AG04450 (cell line): ENCODE measurements around the gene POLL. TPM values are rescaled to one million over a fixed set of nuclear protein-coding genes. Genes with fewer than 3 reads are reported as not detected.

Experiments
- CTCF ChIA-PET: fragments of 300-600, 350-600 bp; formaldehyde crosslinking; extraction: SDS; loops from one replicate; lab custom pipeline; 2022; ENCODE audit warnings: antibody characterized with exemption, inconsistent platforms; lab: Charles Lee
- POLR2A ChIA-PET: fragments of 350-600 bp; formaldehyde crosslinking; extraction: SDS; loops from one replicate; lab custom pipeline; 2021; ENCODE audit warnings: antibody characterized with exemption, inconsistent platforms; lab: Yijun Ruan, JAX
- DNase-seq: peaks from one replicate; pipeline ENCODE4 v3.0.0-alpha.2; 2011; ENCODE audit warnings: low read depth, low spot score
- H3K27ac ChIP-seq: one replicate; pipeline ENCODE4 v1.5.1; 2012; ENCODE audit warnings: low read depth, low read length, control low read depth
- H3K27me3 ChIP-seq: one replicate; pipeline ENCODE4 v1.6.0; 2012; ENCODE audit warnings: low read length; ENCODE audit not compliant: control insufficient read depth, insufficient read depth
- H3K4me3 ChIP-seq: 2 replicates; pipeline ENCODE4 v1.5.1; 2011; ENCODE audit warnings: mild to moderate bottlenecking, low read depth, low read length, control low read depth
- H3K9me3 ChIP-seq: 2 replicates; pipeline ENCODE4 v1.5.1; 2012; ENCODE audit warnings: low read length; ENCODE audit not compliant: control insufficient read depth, insufficient read depth
- CTCF ChIP-seq: IDR thresholded peaks from 2 replicates; pipeline ENCODE4 v1.5.1; 2011; ENCODE audit warnings: low read depth, low read length, control low read depth, inconsistent platforms
- polyA plus RNA-seq: library from polyadenylated mRNA; depleted of rRNA; stranded (reverse); fragments of >200 nt; gene quantifications from 2 replicates; pipeline ENCODE4 v1.2.3, GENCODE V29; 2011

POLL gene
- polyA plus RNA-seq, 1 experiment, result 14.8 TPM

- CTCF ChIA-PET, result interaction anchor here (0.7 to 1.1 kb wide), 2 partner anchors 8 to 363 kb away, joined by 3 to 12 read pairs; no protein-coding TSS in a partner anchor
- no peak for DNase-seq
- no peak overlapping the region for H3K4me3 ChIP-seq
- POLR2A ChIA-PET, result no interaction called here
- no peak for TF ChIP-seq CTCF
- no peaks in the 10 kb centered on the region for H3K27me3 ChIP-seq
- H3K27ac ChIP-seq, result no peak overlapping the region
- no peaks in the 10 kb centered on the region; the same call in 1 of the 2 replicates for H3K9me3 ChIP-seq
Observed at GRCh38 chr10:101538446-101538845, 49.6 kb downstream of the POLL start.

GRCh38 chr10:101536800-101537199 is 51.3 kb downstream of the POLL start:
- Histone ChIP-seq H3K27me3 (no peaks in the 10 kb centered on the region), H3K27ac (no peak overlapping the region), H3K9me3 (no peaks in the 10 kb centered on the region), H3K4me3 (no peak overlapping the region)
- peak; percentile 51 for TF ChIP-seq CTCF
- ChIA-PET POLR2A (no interaction called here), CTCF (interaction anchor here (0.9 to 2.5 kb wide), 4 partner anchors 10 to 322 kb away, joined by 3 to 9 read pairs (median 6); no protein-coding TSS in a partner anchor)
- DNase-seq, result no peak

DNA sequence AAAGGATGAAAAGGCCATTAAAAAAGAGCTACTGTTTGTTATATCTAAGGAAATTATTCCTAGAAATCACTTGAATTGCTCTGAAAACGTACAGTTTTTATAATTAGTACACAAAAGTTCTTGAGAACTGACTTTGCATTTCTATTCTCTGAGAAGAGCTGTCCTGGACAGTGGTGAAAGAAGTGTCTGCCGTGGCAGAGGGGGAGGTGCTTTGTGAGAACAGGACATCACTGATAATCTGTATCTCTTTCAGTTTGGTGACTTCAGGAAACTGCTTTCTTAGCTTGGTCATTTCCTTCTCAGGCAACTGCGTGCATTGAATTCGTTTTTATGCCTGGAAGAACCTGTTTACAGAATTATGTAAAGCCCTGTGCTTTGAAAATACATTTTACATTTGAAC is 52.1 kb downstream of the POLL start:
- no peak for TF ChIP-seq CTCF
- ChIA-PET POLR2A (no interaction called here), CTCF (interaction anchor here (0.8 to 2.5 kb wide), 6 partner anchors 9 to 321 kb away, joined by 3 to 9 read pairs (median 4); no protein-coding TSS in a partner anchor)
- H3K9me3 ChIP-seq, result no peaks in the 10 kb centered on the region
- no peak overlapping the region for H3K27ac ChIP-seq
- no peak overlapping the region for H3K4me3 ChIP-seq
- no peak for DNase-seq
- H3K27me3 ChIP-seq, result no peaks in the 10 kb centered on the region

GRCh38 chr10:101529725-101530553 is 58.1 kb downstream of the POLL start:
- Histone ChIP-seq H3K27me3 (no peaks in the 10 kb centered on the region), H3K27ac (no peak overlapping the region), H3K9me3 (no peaks in the 10 kb centered on the region), H3K4me3 (no peak overlapping the region)
- TF ChIP-seq CTCF, result no peak
- POLR2A ChIA-PET, result no interaction called here
- no peak for DNase-seq
- CTCF ChIA-PET, result interaction anchor here (1.1 kb wide), 1 partner anchor 316 kb away, joined by 3 read pairs; no protein-coding TSS in a partner anchor

- no peaks in the 10 kb centered on the region for H3K27me3 ChIP-seq
- POLR2A ChIA-PET, result no interaction called here
- CTCF ChIA-PET, result interaction anchor here (1.1 kb wide), 1 partner anchor 315 kb away, joined by 3 read pairs; no protein-coding TSS in a partner anchor
- H3K9me3 ChIP-seq, result no peaks in the 10 kb centered on the region
- no peak overlapping the region for H3K27ac ChIP-seq
- TF ChIP-seq CTCF, result no peak
- DNase-seq, result no peak
- H3K4me3 ChIP-seq, result no peak overlapping the region
Observed at GRCh38 chr10:101529207-101529606, 58.9 kb downstream of the POLL start.
